SK-N-SH (cell line): Measurements from ENCODE around the gene TXNDC17. TPM values are rescaled to one million over a fixed set of nuclear protein-coding genes. Genes with fewer than 3 reads are reported as not detected.
A peak's percentile ranks its signal among the peaks of the same experiment; 100 is the strongest.

Source experiments
- CTCF ChIA-PET: fragments of 300-600, 350-600 bp; formaldehyde crosslinking; extraction: SDS; loops from one replicate; lab custom pipeline; 2021; lab: Yijun Ruan, JAX
- POLR2A ChIA-PET: fragments of 350-600 bp; sonication (Branson Sonifier 250); formaldehyde crosslinking; extraction: SDS; loops from one replicate; lab custom pipeline; 2020; ENCODE audit warnings: antibody characterized with exemption, inconsistent platforms; lab: Yijun Ruan, JAX
- DNase-seq: peaks from one replicate; pipeline ENCODE4 v3.0.0; 2012
- H2AFZ ChIP-seq: fragments of 200-600 bp; sonication (generic); 2 replicates; pipeline ENCODE4 v1.8.1; 2016; ENCODE audit warnings: antibody characterized with exemption, mild to moderate bottlenecking, low read depth
- H3F3A ChIP-seq: fragments of 200-600 bp; sonication (generic); replicated peaks from 2 replicates; pipeline ENCODE3; 2016; ENCODE audit warnings: antibody characterized with exemption, mild to moderate bottlenecking; ENCODE audit not compliant: insufficient read depth
- H3K27ac ChIP-seq, 2 experiments: fragments of 200-500 bp in 1 of 2; fragments of 200-600 bp in 1 of 2; sonication (Bioruptor generic) in 1 of 2; sonication (generic), shearing (Covaris generic) in 1 of 2; 2 replicates each; pipeline versions ENCODE4 v1.5.1 to v1.6.1; 2014 to 2016; ENCODE audit warnings: low read depth in 2 of 2, inconsistent platforms in 1 of 2, low read length in 1 of 2, mild to moderate bottlenecking in 1 of 2, mixed read lengths in 1 of 2
- H3K27me3 ChIP-seq: fragments of 200-600 bp; sonication (generic), shearing (Covaris generic); 2 replicates; pipeline ENCODE4 v1.6.1; 2016; ENCODE audit warnings: mixed run types; ENCODE audit not compliant: insufficient read depth
- H3K36me3 ChIP-seq, 2 experiments: fragments of 200-500 bp in 1 of 2; fragments of 200-600 bp in 1 of 2; sonication (Bioruptor generic) in 1 of 2; sonication (generic) in 1 of 2; replicated peaks in 1 of 2; 2 replicates each; pipeline versions ENCODE3 to v1.5.1; 2014 to 2016; ENCODE audit warnings: low read length in 1 of 2, mild to moderate bottlenecking in 1 of 2; ENCODE audit not compliant: insufficient read depth in 2 of 2, control insufficient read depth in 1 of 2
- H3K4me1 ChIP-seq, 2 experiments: fragments of 200-500 bp in 1 of 2; fragments of 200-600 bp in 1 of 2; sonication (Bioruptor generic) in 1 of 2; sonication (generic), shearing (Covaris generic) in 1 of 2; 2 replicates each; pipeline versions ENCODE4 v1.5.1 to v1.6.1; 2014 to 2016; ENCODE audit warnings: low read depth in 1 of 2, low read length in 1 of 2, mixed run types in 1 of 2; ENCODE audit not compliant: insufficient read depth in 2 of 2, control insufficient read depth in 1 of 2
- H3K4me2 ChIP-seq: fragments of 200-600 bp; sonication (generic), shearing (Covaris generic); 2 replicates; pipeline ENCODE4 v1.6.1; 2017; ENCODE audit warnings: mixed run types
- H3K4me3 ChIP-seq, 2 experiments: fragments of 200-500 bp in 1 of 2; fragments of 200-600 bp in 1 of 2; sonication (Bioruptor generic) in 1 of 2; sonication (generic), shearing (Covaris generic) in 1 of 2; 2 replicates each; pipeline versions ENCODE4 v1.5.1 to v1.8.1; 2014 to 2016; ENCODE audit warnings: low read depth in 2 of 2, inconsistent platforms in 1 of 2, low read length in 1 of 2, mild to moderate bottlenecking in 1 of 2, mixed read lengths in 1 of 2, moderate library complexity in 1 of 2
- H3K79me2 ChIP-seq: fragments of 200-600 bp; sonication (generic); 2 replicates; pipeline ENCODE4 v1.8.1; 2017; ENCODE audit warnings: mild to moderate bottlenecking; ENCODE audit not compliant: insufficient read depth
- H3K9ac ChIP-seq: fragments of 200-600 bp; sonication (generic); 2 replicates; pipeline ENCODE4 v1.6.1; 2017; ENCODE audit warnings: mixed run types
- H3K9me2 ChIP-seq: fragments of 200-600 bp; sonication (generic); 2 replicates; pipeline ENCODE4 v1.6.1; 2017; ENCODE audit warnings: mixed run types
- H3K9me3 ChIP-seq: fragments of 200-600 bp; sonication (generic); 2 replicates; pipeline ENCODE4 v1.6.1; 2017; ENCODE audit warnings: mixed run types, mild to moderate bottlenecking, moderate library complexity
- H4K20me1 ChIP-seq: fragments of 200-600 bp; sonication (generic); 2 replicates; pipeline ENCODE4 v1.6.1; 2017; ENCODE audit warnings: mild to moderate bottlenecking, mixed run types; ENCODE audit not compliant: insufficient read depth
- CTCF ChIP-seq: fragments of 200-600 bp; sonication (generic); IDR thresholded peaks from 2 replicates; pipeline ENCODE4 v1.6.1; 2017; ENCODE audit warnings: antibody characterized with exemption, mild to moderate bottlenecking, moderate library complexity
- FOXJ3 ChIP-seq: sonication (generic); formaldehyde crosslinking; IDR thresholded peaks from 2 replicates; pipeline ENCODE4 v1.5.1; 2020; ENCODE audit warnings: mild to moderate bottlenecking, missing genetic modification reagents
- FOXM1 ChIP-seq: IDR thresholded peaks from 2 replicates; pipeline ENCODE4 v1.4.0; 2012; ENCODE audit warnings: low read depth, mild to moderate bottlenecking
- GATA2 ChIP-seq: sonication (generic); formaldehyde crosslinking; IDR thresholded peaks from 2 replicates; pipeline ENCODE4 v1.5.0; 2020; ENCODE audit warnings: mild to moderate bottlenecking, missing genetic modification reagents
- IRF3 ChIP-seq: fragments of 150-350 bp; IDR thresholded peaks from 2 replicates; pipeline ENCODE4 v1.6.1; 2016; ENCODE audit warnings: mild to moderate bottlenecking, low read depth, low read length
- NFIC ChIP-seq: IDR thresholded peaks from 2 replicates; pipeline ENCODE4 v1.4.0; 2012; ENCODE audit warnings: borderline replicate concordance
- PBX3 ChIP-seq: IDR thresholded peaks from 2 replicates; pipeline ENCODE4; 2012
- POLR2AphosphoS5 ChIP-seq: IDR thresholded peaks from 2 replicates; pipeline ENCODE4 v1.6.1; 2012; ENCODE audit warnings: low read depth, low read length
- RAD21 ChIP-seq: IDR thresholded peaks from 2 replicates; pipeline ENCODE4 v1.6.1; 2012; ENCODE audit warnings: mild to moderate bottlenecking, low read length
- RCOR1 ChIP-seq: fragments of 150-350 bp; IDR thresholded peaks from 2 replicates; pipeline ENCODE4 v1.6.1; 2017; ENCODE audit warnings: antibody characterized with exemption, low read length
- RFX5 ChIP-seq: IDR thresholded peaks from 2 replicates; pipeline ENCODE4 v1.6.1; 2012; ENCODE audit warnings: mild to moderate bottlenecking, improper control_type of control experiment, low read length
- RXRA ChIP-seq: IDR thresholded peaks from 2 replicates; pipeline ENCODE4 v1.4.0; 2012; ENCODE audit warnings: low read depth, mild to moderate bottlenecking, borderline replicate concordance
- SIN3A ChIP-seq: IDR thresholded peaks from 2 replicates; pipeline ENCODE4 v1.6.1; 2012; ENCODE audit warnings: low read depth, mild to moderate bottlenecking, low read length, moderate library complexity, borderline replicate concordance
- TAF1 ChIP-seq: IDR thresholded peaks from 2 replicates; pipeline ENCODE4 v1.6.1; 2012; ENCODE audit warnings: low read depth, mild to moderate bottlenecking, low read length, moderate library complexity, borderline replicate concordance
- TCF12 ChIP-seq: IDR thresholded peaks from 2 replicates; pipeline ENCODE4 v1.4.0; 2012
- USF1 ChIP-seq: IDR thresholded peaks from 2 replicates; pipeline ENCODE4 v1.4.0; 2012; ENCODE audit warnings: low read depth, borderline replicate concordance
- YY1 ChIP-seq: IDR thresholded peaks from 2 replicates; pipeline ENCODE4 v1.4.0; 2012; ENCODE audit warnings: low read depth, mild to moderate bottlenecking
- WGBS: methylation state at CpG from one replicate; pipeline ENCODE4 v1.1.6; 2017; ENCODE audit warnings: low lambda C conversion rate; 5-methylcytosine and 5-hydroxymethylcytosine counted together
- polyA plus RNA-seq, 3 experiments: library from polyadenylated mRNA; depleted of rRNA; stranded (reverse); fragments of >200 nt; gene quantifications; 2 replicates each; pipeline ENCODE4 v1.2.3, GENCODE V29; 2012

TXNDC17 gene
- polyA plus RNA-seq, 1 of the 3 experiments (the other 2 are of a cell fraction) = 644 TPM

- 36% methylated on average over 8 of the region's 15 CpGs for WGBS
- no peak overlapping the region for H2AFZ ChIP-seq
- no peaks in the 10 kb centered on the region; the same call in 1 of the 2 replicates for H4K20me1 ChIP-seq
- peak overlapping the region; percentile 87 for H3K4me2 ChIP-seq
- peaks cover 13% of the 10 kb centered on the region for H3F3A ChIP-seq
- no peaks in the 10 kb centered on the region for H3K9me2 ChIP-seq
- H3K9me3 ChIP-seq = no peaks in the 10 kb centered on the region
- H3K79me2 ChIP-seq = peaks cover 48% of the 10 kb centered on the region
- no peak for DNase-seq
- H3K4me1 ChIP-seq = peaks cover 9 to 14% of the 10 kb centered on the region in 2 experiments; a peak in 2 of 4 replicates
- peak overlapping the region; percentile 89 to 93 for H3K4me3 ChIP-seq
- H3K27ac ChIP-seq = peak overlapping the region in 1 of 2 experiments; percentile 90; a peak in 2 of 4 replicates
- TF ChIP-seq RAD21 (no peak), SIN3A (no peak), NFIC (no peak), RXRA (no peak), CTCF (no peak), POLR2AphosphoS5 (no peak), PBX3 (no peak), FOXJ3 (no peak), GATA2 (CRISPR knock-in tag) (no peak), IRF3 (no peak), RCOR1 (no peak), USF1 (no peak), FOXM1 (no peak), TAF1 (no peak), TCF12 (no peak), RFX5 (no peak), YY1 (no peak)
- ChIA-PET POLR2A (interaction anchor here (0.8 kb wide), 1 partner anchor 12 kb away, joined by 3 read pairs; the partner anchor contains the start of genes C17orf100 and MED31), CTCF (interaction anchor here (1.0 kb wide), 1 partner anchor 167 kb away, joined by 4 read pairs; no protein-coding TSS in a partner anchor)
- H3K36me3 ChIP-seq = peaks cover 29 to 34% of the 10 kb centered on the region in 2 experiments
- peak overlapping the region; percentile 87 for H3K9ac ChIP-seq
- no peaks in the 10 kb centered on the region for H3K27me3 ChIP-seq
Measured at GRCh38 chr17:6639014-6639585, 1.8 kb upstream of the TXNDC17 start.
